ENCODE measurements around the gene ADA.
"Not testable (repeated sequence)": the region's sequence is repeated elsewhere in the genome, so short reads cannot be mapped to it uniquely, and the experiment has no call there.

Gene ADA

GRCh38 chr20:44651684-44652423 is at the start of gene ADA:
ADA (minus strand) TSS chr20:44651699; CDS start chr20:44651607, 92 bp downstream.
- peak; percentile 82 for DNase-seq (ENCODE audit: low read depth, low spot score)

- DNase-seq (ENCODE audit: low read depth, low spot score): no peak
These were observed 48.8 kb upstream of the ADA start for GRCh38 chr20:44700306-44700705.

GRCh38 chr20:44698351-44698750 is 46.9 kb upstream of the ADA start:
- no peak for DNase-seq (ENCODE audit: low read depth, low spot score)

GRCh38 chr20:44697041-44697440 is 45.5 kb upstream of the ADA start:
- not testable (repeated sequence) for DNase-seq (ENCODE audit: low read depth, low spot score)

- no peak for DNase-seq (ENCODE audit: low read depth, low spot score)
These were observed 44.8 kb upstream of the ADA start for GRCh38 chr20:44696315-44696714.

GRCh38 chr20:44695674-44696300 is 44.3 kb upstream of the ADA start:
- no peak for DNase-seq (ENCODE audit: low read depth, low spot score)

- no peak for DNase-seq (ENCODE audit: low read depth, low spot score)
These were observed 43.8 kb upstream of the ADA start for GRCh38 chr20:44695295-44695673.

- DNase-seq (ENCODE audit: low read depth, low spot score): no peak
These were observed 42.7 kb upstream of the ADA start for GRCh38 chr20:44694159-44694558.

GRCh38 chr20:44693627-44694026 is 42.1 kb upstream of the ADA start:
- DNase-seq (ENCODE audit: low read depth, low spot score): no peak

GRCh38 chr20:44692932-44693480 is 41.5 kb upstream of the ADA start:
- DNase-seq (ENCODE audit: low read depth, low spot score): peak; percentile 96

- DNase-seq (ENCODE audit: low read depth, low spot score): no peak
These were observed 40.2 kb upstream of the ADA start for GRCh38 chr20:44691424-44692423.

GRCh38 chr20:44690781-44691423 is 39.4 kb upstream of the ADA start:
- no peak for DNase-seq (ENCODE audit: low read depth, low spot score)

GRCh38 chr20:44689809-44690208 is 38.3 kb upstream of the ADA start:
- no peak for DNase-seq (ENCODE audit: low read depth, low spot score)

- no peak for DNase-seq (ENCODE audit: low read depth, low spot score)
These were observed 36.6 kb upstream of the ADA start for GRCh38 chr20:44688053-44688625.

GRCh38 chr20:44686934-44687333 is 35.4 kb upstream of the ADA start:
- no peak for DNase-seq (ENCODE audit: low read depth, low spot score)

GRCh38 chr20:44684047-44684967 is 32.8 kb upstream of the ADA start:
- no peak for DNase-seq (ENCODE audit: low read depth, low spot score)

GRCh38 chr20:44683263-44684046 is 32.0 kb upstream of the ADA start:
- DNase-seq (ENCODE audit: low read depth, low spot score): peak; percentile 73

- no peak for DNase-seq (ENCODE audit: low read depth, low spot score)
These were observed 30.5 kb upstream of the ADA start for GRCh38 chr20:44681796-44682566.
